CD4-positive, alpha-beta T cell (primary cell): ENCODE measurements around the gene ARHGAP26. TPM values are rescaled to one million over a fixed set of nuclear protein-coding genes. Genes with fewer than 3 reads are reported as not detected.

ENCODE experiments used
- ATAC-seq: fragments of 200-7000 bp; cut with Tn5 transposase; one replicate; pipeline ENCODE4 v1.10.0; 2022; ENCODE audit warnings: mild to moderate bottlenecking; ENCODE audit not compliant: poor library complexity
- CTCF ChIA-PET: fragments of 350-600 bp; sonication (Branson Sonifier 250); formaldehyde crosslinking; loops from one replicate; lab custom pipeline; 2021; ENCODE audit warnings: antibody characterized with exemption, inconsistent platforms; lab: Charles Lee
- POLR2A ChIA-PET: fragments of 350-600 bp; sonication (Branson Sonifier 250); formaldehyde crosslinking; loops from one replicate; lab custom pipeline; 2021; ENCODE audit warnings: antibody characterized with exemption, inconsistent platforms; lab: Charles Lee
- DNase-seq, 14 experiments: peaks; one replicate each; pipeline ENCODE4 v3.0.0-alpha.2; 2013 to 2020; ENCODE audit warnings: mixed read lengths in 2 of 14
- H3K27ac ChIP-seq, 2 donors: one replicate each; pipeline versions ENCODE4 v1.5.1 to v1.7.0; 2013; ENCODE audit warnings: low read length in 2 of 2, low read depth in 1 of 2, mild to moderate bottlenecking in 1 of 2
- H3K27me3 ChIP-seq, 2 experiments: 1 replicate in 1 of 2; 2 replicates in 1 of 2; pipeline versions ENCODE4 v1.6.1 to v1.7.0; 2013; ENCODE audit warnings: low read length in 2 of 2, control low read depth in 1 of 2, mild to moderate bottlenecking in 1 of 2, moderate library complexity in 1 of 2; ENCODE audit not compliant: insufficient read depth in 2 of 2, control insufficient read depth in 1 of 2
- H3K36me3 ChIP-seq: one replicate; pipeline ENCODE4 v1.6.1; 2013; ENCODE audit warnings: low read length, control low read depth; ENCODE audit not compliant: insufficient read depth
- H3K4me1 ChIP-seq: one replicate; pipeline ENCODE4 v1.6.1; 2013; ENCODE audit warnings: low read length, control low read depth; ENCODE audit not compliant: insufficient read depth
- H3K4me3 ChIP-seq: one replicate; pipeline ENCODE4 v1.5.1; 2013; ENCODE audit warnings: mild to moderate bottlenecking, low read length, moderate library complexity
- H3K9me3 ChIP-seq, 2 experiments: 1 replicate in 1 of 2; 2 replicates in 1 of 2; pipeline versions ENCODE4 v1.6.1 to v1.7.0; 2013; ENCODE audit warnings: low read length in 2 of 2, mild to moderate bottlenecking in 2 of 2, control low read depth in 1 of 2, moderate library complexity in 1 of 2; ENCODE audit not compliant: control insufficient read depth in 1 of 2, insufficient read depth in 1 of 2
- H3K27ac Mint-ChIP-seq: one replicate; pipeline ENCODE4 v1.8.0; 2020; ENCODE audit warnings: mixed read lengths
- H3K27me3 Mint-ChIP-seq: one replicate; pipeline ENCODE4 v1.8.0; 2021; ENCODE audit warnings: mixed read lengths
- H3K36me3 Mint-ChIP-seq: one replicate; pipeline ENCODE4 v1.8.0; 2021; ENCODE audit warnings: low read depth, mixed read lengths
- H3K4me1 Mint-ChIP-seq: one replicate; pipeline ENCODE4 v1.8.0; 2021; ENCODE audit warnings: low read depth, mixed read lengths
- H3K4me3 Mint-ChIP-seq: one replicate; pipeline ENCODE4 v1.8.0; 2020; ENCODE audit warnings: mild to moderate bottlenecking, mixed read lengths
- H3K9me3 Mint-ChIP-seq: one replicate; pipeline ENCODE4 v1.8.0; 2020; ENCODE audit warnings: mixed read lengths
- CTCF ChIP-seq: fragments of 200-600 bp; IDR thresholded peaks from one replicate; pipeline ENCODE4 v1.8.0; 2022; ENCODE audit warnings: antibody characterized with exemption, mild to moderate bottlenecking
- intact Hi-C, 2 experiments: fragments of 100-400 bp; cut with DNase I in 1 of 2; cut with micrococcal nuclease in 1 of 2; formaldehyde crosslinking; loops; one replicate each; pipeline versions ENCODE4 v1.15.1 to v1.9.0; 2023 to 2025; cut with DNase I, micrococcal nuclease
- total RNA-seq, 174 experiments: library from RNA in 2 of 174; stranded (reverse) in 2 of 174; gene quantifications; one replicate each; pipeline ENCODE4 v1.2.3 and lab custom pipeline; 2021 to 2026

The ARHGAP26 gene
- total RNA-seq, 2 experiments from 2014 or later, result 24.9 to 27.3 TPM

GRCh38 chr5:142810081-142810480 lies 39.9 kb downstream of the ARHGAP26 start:
- no peaks in the 10 kb centered on the region for H3K9me3 ChIP-seq
- H3K4me1 Mint-ChIP-seq, result peaks cover 31% of the 10 kb centered on the region
- no peaks in the 10 kb centered on the region for H3K36me3 Mint-ChIP-seq
- ATAC-seq, result no peak
- no peaks in the 10 kb centered on the region for H3K27me3 ChIP-seq
- intact Hi-C loops, result no loop called here
- DNase-seq, result no peak
- H3K27ac ChIP-seq, result no peak overlapping the region
- CTCF ChIA-PET, result interaction anchor here (2.5 kb wide), 1 partner anchor 57 kb away, joined by 6 read pairs; no protein-coding TSS in a partner anchor
- peaks cover 2% of the 10 kb centered on the region for H3K4me1 ChIP-seq
- H3K27ac Mint-ChIP-seq, result no peak overlapping the region
- H3K9me3 Mint-ChIP-seq, result no peaks in the 10 kb centered on the region
- no peak overlapping the region for H3K4me3 Mint-ChIP-seq
- no peaks in the 10 kb centered on the region for H3K27me3 Mint-ChIP-seq
- peaks cover 2% of the 10 kb centered on the region for H3K36me3 ChIP-seq
- H3K4me3 ChIP-seq, result no peak overlapping the region
- POLR2A ChIA-PET, result no interaction called here
- no peak for TF ChIP-seq CTCF

- no peak for TF ChIP-seq CTCF
- peaks cover 2% of the 10 kb centered on the region for H3K4me1 ChIP-seq
- peaks cover 2% of the 10 kb centered on the region for H3K36me3 ChIP-seq
- DNase-seq (no peak), ATAC-seq (no peak)
- H3K4me3 Mint-ChIP-seq, result no peak overlapping the region
- CTCF ChIA-PET, result interaction anchor here (2.5 kb wide), 1 partner anchor 56 kb away, joined by 6 read pairs; no protein-coding TSS in a partner anchor
- intact Hi-C loops, result no loop called here
- H3K36me3 Mint-ChIP-seq, result no peaks in the 10 kb centered on the region
- no peaks in the 10 kb centered on the region for H3K9me3 Mint-ChIP-seq
- H3K27me3 ChIP-seq, result no peaks in the 10 kb centered on the region
- no peaks in the 10 kb centered on the region for H3K9me3 ChIP-seq
- POLR2A ChIA-PET, result no interaction called here
- peaks cover 31% of the 10 kb centered on the region for H3K4me1 Mint-ChIP-seq
- no peak overlapping the region for H3K4me3 ChIP-seq
- no peak overlapping the region for H3K27ac ChIP-seq
- H3K27me3 Mint-ChIP-seq, result no peaks in the 10 kb centered on the region
- H3K27ac Mint-ChIP-seq, result no peak overlapping the region
These were observed 40.6 kb downstream of the ARHGAP26 start for GRCh38 chr5:142810743-142811290.

GRCh38 chr5:142811866-142812557 lies 41.8 kb downstream of the ARHGAP26 start:
- intact Hi-C loops, result no loop called here
- Histone ChIP-seq H3K27me3 (no peaks in the 10 kb centered on the region), H3K4me3 (no peak overlapping the region), H3K9me3 (no peaks in the 10 kb centered on the region), H3K36me3 (peaks cover 2% of the 10 kb centered on the region), H3K27ac (no peak overlapping the region), H3K4me1 (peaks cover 2% of the 10 kb centered on the region)
- ChIA-PET POLR2A (no interaction called here), CTCF (interaction anchor here (0.7 kb wide), 1 partner anchor 11 kb away, joined by 3 read pairs; no protein-coding TSS in a partner anchor)
- Mint-ChIP-seq H3K36me3 (no peaks in the 10 kb centered on the region), H3K9me3 (no peaks in the 10 kb centered on the region), H3K4me3 (no peak overlapping the region), H3K27ac (no peak overlapping the region), H3K4me1 (peaks cover 38% of the 10 kb centered on the region), H3K27me3 (no peaks in the 10 kb centered on the region)
- ATAC-seq (no peak), DNase-seq (no peak)
- no peak for TF ChIP-seq CTCF
